Keratinocyte (primary cell): ENCODE results near the gene ZNF761. TPM values are rescaled to one million over a fixed set of nuclear protein-coding genes. Genes with fewer than 3 reads are reported as not detected.
A peak's percentile ranks its signal among the peaks of the same experiment; 100 is the strongest.

Experiments used
- DNase-seq: peaks from one replicate; pipeline ENCODE4 v3.0.0-alpha.2; 2011; ENCODE audit warnings: low read depth, missing footprints, low spot score
- FAIRE-seq: peaks from 2 replicates; lab custom pipeline; 2011; peaks lifted over from hg19 to GRCh38; lab: Jason Lieb, UNC
- H2AFZ ChIP-seq: 2 replicates; pipeline ENCODE4 v1.6.0; 2012; ENCODE audit warnings: low read length, control low read depth, inconsistent platforms; ENCODE audit not compliant: control insufficient read depth
- H3K27ac ChIP-seq: 2 replicates; pipeline ENCODE4 v1.5.1; 2011; ENCODE audit warnings: low read length; ENCODE audit not compliant: control insufficient read depth, insufficient read depth
- H3K27me3 ChIP-seq: 3 replicates; pipeline ENCODE4 v1.6.0; 2011; ENCODE audit warnings: low read length; ENCODE audit not compliant: control insufficient read depth, insufficient read depth; ENCODE audit errors: extremely low read depth
- H3K36me3 ChIP-seq, 2 experiments: 2 replicates in 1 of 2; 3 replicates in 1 of 2; pipeline ENCODE4 v1.5.1; 2011; ENCODE audit warnings: low read length in 2 of 2, mild to moderate bottlenecking in 1 of 2; ENCODE audit not compliant: control insufficient read depth in 2 of 2, insufficient read depth in 2 of 2; ENCODE audit errors: extremely low read depth in 1 of 2
- H3K4me1 ChIP-seq: 3 replicates; pipeline ENCODE4 v1.5.1; 2011; ENCODE audit warnings: low read length; ENCODE audit not compliant: control insufficient read depth, insufficient read depth; ENCODE audit errors: extremely low read depth
- H3K4me2 ChIP-seq: 3 replicates; pipeline ENCODE4 v1.6.0; 2011; ENCODE audit warnings: low read depth, low read length; ENCODE audit not compliant: control insufficient read depth, insufficient read depth; ENCODE audit errors: extremely low read depth
- H3K4me3 ChIP-seq, 3 experiments: fragments of 200-600 bp in 1 of 3; sonication (generic) in 1 of 3; 2 replicates in 2 of 3; 3 replicates in 1 of 3; pipeline ENCODE4 v1.5.1; 2011 to 2016; ENCODE audit warnings: low read length in 3 of 3, mild to moderate bottlenecking in 3 of 3, control low read depth in 2 of 3, inconsistent platforms in 1 of 3, low read depth in 1 of 3, mixed read lengths in 1 of 3, mixed run types in 1 of 3, moderate library complexity in 1 of 3; ENCODE audit not compliant: control insufficient read depth in 2 of 3, insufficient read depth in 2 of 3; ENCODE audit errors: extremely low read depth in 1 of 3
- H3K79me2 ChIP-seq: 2 replicates; pipeline ENCODE4 v1.6.0; 2012; ENCODE audit warnings: low read length; ENCODE audit not compliant: control insufficient read depth, insufficient read depth
- H3K9ac ChIP-seq: 3 replicates; pipeline ENCODE4 v1.6.0; 2011; ENCODE audit warnings: low read length; ENCODE audit not compliant: control insufficient read depth, insufficient read depth; ENCODE audit errors: extremely low read depth
- H3K9me1 ChIP-seq: 3 replicates; pipeline ENCODE4 v1.6.0; 2011; ENCODE audit warnings: low read length; ENCODE audit not compliant: control insufficient read depth, insufficient read depth; ENCODE audit errors: extremely low read depth
- H3K9me3 ChIP-seq: 2 replicates; pipeline ENCODE4 v1.5.1; 2012; ENCODE audit warnings: low read depth, low read length; ENCODE audit not compliant: control insufficient read depth
- H4K20me1 ChIP-seq: 3 replicates; pipeline ENCODE4 v1.6.0; 2011; ENCODE audit warnings: low read length; ENCODE audit not compliant: control insufficient read depth, insufficient read depth; ENCODE audit errors: extremely low read depth
- CTCF ChIP-seq, 3 experiments: IDR thresholded peaks in 1 of 3; conservative IDR thresholded peaks in 1 of 3; optimal IDR thresholded peaks in 1 of 3; 2 replicates in 2 of 3; 3 replicates in 1 of 3; pipeline versions ENCODE3 to v1.5.1; 2011; ENCODE audit warnings: low read length in 3 of 3, mild to moderate bottlenecking in 3 of 3, moderate library complexity in 2 of 3, control low read depth in 1 of 3, inconsistent platforms in 1 of 3; ENCODE audit not compliant: insufficient read depth in 2 of 3; ENCODE audit errors: extremely low read depth in 1 of 3
- EZH2 ChIP-seq: IDR thresholded peaks from one replicate; pipeline ENCODE4 v1.6.1; 2012; ENCODE audit warnings: inconsistent platforms, mild to moderate bottlenecking, low read length, moderate library complexity
- dilution Hi-C: fragments of 300-500 bp; cut with MboI; formaldehyde crosslinking; loops from one replicate; pipeline ENCODE4 v1.7.0; 2020; ENCODE audit warnings: low sequenced_read_pairs; ENCODE audit not compliant: extremely low pct_ligation_motif_present
- polyA minus RNA-seq, 3 experiments: library from RNA; depleted of rRNA, polyadenylated mRNA; stranded (reverse); fragments of >200 nt; gene quantifications; 1 replicate in 1 of 3; 2 replicates in 1 of 3; 3 replicates in 1 of 3; pipeline ENCODE4 v1.2.3, GENCODE V29; 2011
- polyA plus RNA-seq, 5 experiments: library from polyadenylated mRNA; depleted of rRNA in 3 of 5; stranded (reverse) in 3 of 5; stranded (forward) in 1 of 5; unstranded in 1 of 5; fragments of >200 nt; gene quantifications; 1 replicate in 1 of 5; 2 replicates in 3 of 5; 3 replicates in 1 of 5; pipeline versions ENCODE4 v1.2.1 to v1.2.3, GENCODE V29; 2011 to 2012; ENCODE audit warnings: missing spikeins in 2 of 5, low read depth in 1 of 5, low replicate concordance in 1 of 5

ZNF761 gene
- polyA plus RNA-seq (6.8 to 10.3 TPM (median 9.2 TPM) in 3 replicates), polyA minus RNA-seq (1.8 to 18.8 TPM (median 10.3 TPM) in 3 replicates)
- 7.7 TPM for polyA plus RNA-seq (2011; ENCODE audit: low read depth)
- polyA plus RNA-seq (2011; cell fraction: cytosol; rRNA removed), result 5.9 and 10.1 TPM in 2 replicates
- polyA plus RNA-seq (2011; cell fraction: nucleus; rRNA removed), result 18.7 and 21.8 TPM in 2 replicates
- polyA plus RNA-seq (2012; ENCODE audit: low replicate concordance), result 5.5 and 9.0 TPM in 2 replicates
- polyA minus RNA-seq (2011; cell fraction: cytosol; rRNA and poly(A)+ RNA removed), result 9.2 TPM
- polyA minus RNA-seq (2011; cell fraction: nucleus; rRNA and poly(A)+ RNA removed), result 8.7 and 15.4 TPM in 2 replicates

- peak; percentile 75 for FAIRE-seq
- Histone ChIP-seq H3K4me3 (peak within 1 kb of the TSS; percentile 81 to 84 (median 82)), H3K79me2 (peaks cover 24% of the 10 kb centered on the region), H3K36me3 (peaks cover 0 to 3% of the 10 kb centered on the region in 2 experiments), H3K9me3 (no peaks in the 10 kb centered on the region), H3K9me1 (no peaks in the 10 kb centered on the region), H3K4me1 (peaks cover 8% of the 10 kb centered on the region), H2AFZ (peak within 1 kb of the TSS; percentile 97), H3K27ac (peak within 1 kb of the TSS; percentile 90), H3K27me3 (no peaks in the 10 kb centered on the region), H3K9ac (peak within 1 kb of the TSS; percentile 93), H4K20me1 (no peaks in the 10 kb centered on the region), H3K4me2 (peak within 1 kb of the TSS; percentile 76)
- DNase-seq, result peak; percentile 82
- dilution Hi-C loops, result no loop called here
- TF ChIP-seq EZH2 (no peak), CTCF (optimal IDR thresholded peaks at IDR 0.05 in 1 of 3, IDR thresholded peaks at IDR 0.05 in 1 of 3, conservative IDR thresholded peaks at IDR 0.05 in 1 of 3; ENCODE audit: extremely low read depth in 1 of 3, insufficient read depth in 2 of 3, low read length in 3 of 3) (peak in 1 of 3 experiments; percentile 24)
Measured at GRCh38 chr19:53431399-53432087, at the start of gene ZNF761. ZNF761 (plus strand) TSS chr19:53431984; CDS start chr19:53447269, 15,285 bp downstream.

GRCh38 chr19:53388168-53388567 lies 43.6 kb upstream of the ZNF761 start:
- Histone ChIP-seq H3K9me1 (no peaks in the 10 kb centered on the region), H3K4me1 (no peaks in the 10 kb centered on the region), H3K79me2 (no peaks in the 10 kb centered on the region), H3K4me2 (no peak overlapping the region), H3K27me3 (no peaks in the 10 kb centered on the region), H3K9ac (no peak overlapping the region), H3K36me3 (no peaks in the 10 kb centered on the region), H3K27ac (no peak overlapping the region), H3K9me3 (peaks cover 17% of the 10 kb centered on the region), H3K4me3 (no peak overlapping the region), H4K20me1 (no peaks in the 10 kb centered on the region), H2AFZ (no peak overlapping the region)
- TF ChIP-seq CTCF (optimal IDR thresholded peaks at IDR 0.05 in 1 of 3, IDR thresholded peaks at IDR 0.05 in 1 of 3, conservative IDR thresholded peaks at IDR 0.05 in 1 of 3; ENCODE audit: extremely low read depth in 1 of 3, insufficient read depth in 2 of 3, low read length in 3 of 3), result no peak
- no peak for DNase-seq
- dilution Hi-C loops, result no loop called here
- FAIRE-seq, result no peak
